Stimulated activated CD4-positive, alpha-beta T cell treated with anti-CD3 and anti-CD28 coated beads, Interleukin-1b, Interleukin-23, amount 100 ng/mL, for 24 hours (primary cell): Measurements from ENCODE around the gene FGD4.

ENCODE experiments used
- DNase-seq, 4 experiments: peaks; one replicate each; pipeline ENCODE4 v3.0.0-alpha.2; 2020; ENCODE audit warnings: low read depth in 4 of 4, low spot score in 1 of 4

The FGD4 gene

DNA sequence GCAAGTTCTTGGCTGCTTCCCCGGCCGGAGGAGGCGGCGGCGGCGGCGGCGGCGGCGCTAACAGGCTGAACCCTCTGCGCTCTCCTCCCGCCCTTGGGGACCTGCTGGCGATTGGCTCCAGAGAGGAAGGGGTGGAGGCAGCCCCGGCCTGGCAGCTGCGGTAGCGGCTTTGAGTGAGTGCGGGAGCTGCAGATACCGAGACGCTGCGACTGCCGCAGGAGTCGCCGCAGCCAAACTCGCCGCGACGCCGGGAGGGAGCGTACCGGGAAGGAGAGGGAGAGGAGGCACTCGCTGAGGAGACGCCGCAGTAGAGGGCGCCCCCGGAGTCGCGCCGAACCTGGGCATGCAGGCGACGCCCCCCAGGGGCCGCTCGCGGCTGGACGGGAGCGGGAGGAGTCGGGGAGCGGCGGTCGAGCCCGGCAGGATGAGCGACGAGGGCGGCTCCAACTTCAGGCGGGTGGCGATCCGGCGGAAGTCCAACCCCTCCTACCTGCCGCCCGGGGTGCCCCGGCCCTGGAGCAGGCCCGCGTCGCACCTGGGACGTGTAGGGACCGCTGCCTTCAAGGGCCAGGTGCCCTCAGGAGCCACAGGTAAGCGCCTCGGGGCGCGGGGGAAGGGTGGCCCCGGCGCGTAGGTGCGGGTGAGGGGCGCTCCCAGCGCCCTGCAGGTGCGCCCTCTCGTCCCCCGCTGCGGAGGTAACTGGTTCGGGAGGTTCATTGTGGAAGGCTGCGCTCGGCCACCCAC, at the start of gene FGD4:
TSS of gene FGD4 (plus strand) at position 189 of the 744 bp plus-strand sequence.
- peak in 3 of 4 experiments; percentile 15 to 49 (median 27) for DNase-seq

GRCh38 chr12:32353540-32353939, 45.8 kb upstream of the FGD4 start:
- DNase-seq, result no peak

GRCh38 chr12:32357601-32358249, 41.6 kb upstream of the FGD4 start:
- no peak for DNase-seq

DNA sequence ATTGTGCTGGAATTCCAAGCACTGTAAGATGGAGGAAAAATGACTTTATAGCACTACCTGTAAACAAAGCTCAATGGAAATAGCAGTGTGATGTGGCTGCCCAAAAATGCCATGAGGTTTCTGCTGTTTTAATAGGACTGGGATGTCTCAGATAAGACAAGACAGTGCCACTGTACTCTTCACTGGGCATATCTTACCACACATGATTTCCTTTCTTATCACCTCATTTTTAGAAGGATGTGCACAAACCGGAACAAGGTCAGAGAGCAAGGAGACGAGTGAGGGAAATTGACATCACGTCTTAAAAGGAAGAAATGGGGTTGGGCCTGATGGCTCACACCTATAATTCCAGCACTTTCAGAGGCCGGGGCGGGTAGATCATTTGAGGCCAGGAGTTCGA, 38.4 kb upstream of the FGD4 start:
- DNase-seq, result no peak

DNA sequence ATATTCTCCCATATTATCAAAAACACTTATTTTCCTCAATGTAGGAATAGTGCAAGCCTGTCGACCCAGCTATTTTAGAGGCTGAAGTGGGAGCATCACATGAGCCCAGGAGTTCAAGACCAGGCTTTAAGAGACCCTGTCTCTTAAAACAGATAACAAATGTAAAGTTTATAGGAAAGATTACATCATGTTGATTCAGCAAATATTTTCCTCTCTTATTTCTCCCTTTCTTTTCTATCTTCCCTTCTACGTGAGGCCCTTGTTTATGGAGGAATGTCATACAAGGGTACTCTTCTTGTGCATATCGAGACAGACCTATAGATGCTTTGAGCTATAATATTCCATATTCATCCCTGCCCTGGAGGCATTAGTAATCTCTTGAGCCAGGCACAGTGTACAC, 36.5 kb upstream of the FGD4 start:
- DNase-seq, result no peak

GRCh38 chr12:32365473-32366064, 33.8 kb upstream of the FGD4 start:
- DNase-seq, result peak in 2 of 4 experiments; percentile 3 to 4

- DNase-seq, result no peak
These were observed 32.6 kb upstream of the FGD4 start for GRCh38 chr12:32366714-32367113.

DNA sequence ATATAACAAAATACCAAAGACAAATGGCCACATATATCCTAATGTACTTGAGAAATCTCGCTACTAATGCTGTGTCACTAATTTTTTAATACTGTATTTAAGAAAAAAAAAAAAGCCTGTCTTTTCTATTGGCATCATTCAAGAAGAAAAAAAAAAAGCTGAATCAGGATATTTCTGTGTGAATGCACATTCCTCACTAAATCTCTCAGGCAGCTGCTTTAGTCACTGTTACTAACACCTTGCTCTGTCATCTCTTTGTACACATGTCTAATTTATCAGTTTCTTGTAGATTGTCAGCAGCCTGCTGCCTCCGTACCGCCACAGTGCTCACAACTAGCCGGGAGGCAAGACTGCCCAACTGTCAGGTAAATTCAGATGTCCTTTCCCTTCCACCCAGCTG, 32.0 kb upstream of the FGD4 start:
- DNase-seq, result no peak

DNA sequence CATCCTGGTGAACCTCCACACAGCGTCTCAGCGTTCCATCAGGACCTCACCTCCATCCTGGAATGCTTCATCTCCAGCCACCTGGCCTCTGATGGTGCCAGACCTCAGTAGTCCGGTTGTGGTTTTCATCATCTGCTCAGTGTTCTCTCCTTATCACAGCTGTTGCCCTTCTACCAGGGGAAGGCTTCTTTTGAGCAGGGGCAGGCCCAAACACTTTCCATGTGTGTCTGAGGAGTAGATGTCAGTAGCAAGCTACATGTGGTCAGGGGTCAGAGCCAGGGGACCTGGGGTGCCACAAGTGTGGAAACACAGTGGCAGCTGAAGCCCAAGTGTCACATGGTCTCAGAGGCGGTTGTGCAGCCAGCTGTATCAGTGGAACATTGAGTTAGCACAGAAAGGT, 30.2 kb upstream of the FGD4 start:
- DNase-seq, result no peak

DNA sequence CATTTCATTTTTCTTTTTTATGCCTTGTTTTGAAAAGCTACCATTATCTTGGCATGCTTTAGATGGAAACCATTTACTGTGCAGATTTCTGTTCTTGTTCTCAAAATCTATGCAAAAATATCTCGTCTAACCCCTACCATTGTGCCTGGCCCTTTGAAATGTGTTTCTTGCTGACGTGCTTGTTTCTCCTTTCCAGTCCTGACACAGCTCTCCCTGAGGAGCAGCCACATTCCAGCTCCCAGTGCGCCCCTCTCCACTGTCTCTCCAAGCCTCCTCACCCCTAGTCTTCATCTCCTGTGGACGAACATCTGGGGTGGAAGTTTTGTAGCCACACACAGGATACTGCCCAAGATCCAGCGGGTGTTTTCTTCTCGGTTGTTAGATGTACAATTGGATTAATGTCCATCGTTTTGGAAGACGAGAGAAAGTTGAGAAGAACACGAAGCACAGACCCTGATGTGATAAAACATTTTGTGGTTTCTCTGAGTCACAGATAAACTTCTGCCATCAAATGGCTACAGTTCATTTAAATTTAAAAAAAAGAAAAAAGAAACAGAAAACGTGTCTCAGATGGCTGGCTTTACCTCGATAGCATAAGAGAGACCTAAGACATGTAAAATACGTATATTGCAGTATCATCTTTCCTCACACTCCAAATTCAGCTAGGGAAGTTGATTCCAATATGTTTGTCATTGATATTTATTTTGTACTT, 21.9 kb upstream of the FGD4 start:
- no peak for DNase-seq

DNA sequence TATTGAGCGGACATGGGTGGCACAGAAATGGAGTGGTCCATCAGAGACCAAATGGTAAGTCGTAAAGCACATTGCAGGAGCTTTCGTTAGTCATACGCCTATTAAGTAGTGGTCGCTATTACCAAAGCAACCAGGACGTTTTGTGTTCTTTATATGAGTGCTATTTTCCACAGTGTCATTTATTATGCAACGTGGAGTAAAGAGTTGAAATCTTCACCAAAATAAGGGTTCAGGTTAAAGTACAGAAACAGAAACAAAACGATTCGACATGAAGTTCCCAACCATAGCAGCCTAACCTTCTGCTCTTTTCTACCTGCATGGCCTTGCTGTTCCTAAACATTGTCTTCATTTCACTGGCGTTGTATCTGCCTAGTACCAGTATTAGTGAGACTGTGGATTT, 20.1 kb upstream of the FGD4 start:
- no peak for DNase-seq

GRCh38 chr12:32379667-32380066, 19.7 kb upstream of the FGD4 start:
- DNase-seq, result no peak

GRCh38 chr12:32382226-32382625, 17.1 kb upstream of the FGD4 start:
- no peak for DNase-seq

GRCh38 chr12:32390572-32391219, 8.7 kb upstream of the FGD4 start:
- DNase-seq, result peak in 1 of 4 experiments; percentile 7

GRCh38 chr12:32395026-32395425, 4.3 kb upstream of the FGD4 start:
- DNase-seq, result no peak

GRCh38 chr12:32397696-32398095, 1.7 kb upstream of the FGD4 start:
- DNase-seq, result no peak

DNA sequence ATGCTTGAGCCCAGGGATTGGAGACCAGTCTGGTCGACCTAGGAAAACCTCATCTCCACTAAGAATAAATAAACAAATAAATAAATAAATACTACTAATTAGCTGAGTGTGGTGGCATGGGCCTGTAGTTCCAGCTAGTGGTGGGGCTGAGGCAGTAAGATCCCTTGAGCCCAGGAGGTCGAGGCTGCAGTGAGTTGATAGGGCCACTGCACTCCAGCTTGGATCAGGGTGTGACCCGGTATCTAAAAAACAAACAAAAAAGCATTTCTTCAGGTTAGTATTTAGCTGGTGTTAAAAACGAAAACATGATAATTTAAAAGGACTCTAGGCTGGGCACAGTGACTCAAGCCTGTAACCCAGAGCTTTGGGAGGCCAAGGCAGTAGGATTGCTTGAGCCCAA, 1.2 kb upstream of the FGD4 start:
- DNase-seq, result no peak

DNA sequence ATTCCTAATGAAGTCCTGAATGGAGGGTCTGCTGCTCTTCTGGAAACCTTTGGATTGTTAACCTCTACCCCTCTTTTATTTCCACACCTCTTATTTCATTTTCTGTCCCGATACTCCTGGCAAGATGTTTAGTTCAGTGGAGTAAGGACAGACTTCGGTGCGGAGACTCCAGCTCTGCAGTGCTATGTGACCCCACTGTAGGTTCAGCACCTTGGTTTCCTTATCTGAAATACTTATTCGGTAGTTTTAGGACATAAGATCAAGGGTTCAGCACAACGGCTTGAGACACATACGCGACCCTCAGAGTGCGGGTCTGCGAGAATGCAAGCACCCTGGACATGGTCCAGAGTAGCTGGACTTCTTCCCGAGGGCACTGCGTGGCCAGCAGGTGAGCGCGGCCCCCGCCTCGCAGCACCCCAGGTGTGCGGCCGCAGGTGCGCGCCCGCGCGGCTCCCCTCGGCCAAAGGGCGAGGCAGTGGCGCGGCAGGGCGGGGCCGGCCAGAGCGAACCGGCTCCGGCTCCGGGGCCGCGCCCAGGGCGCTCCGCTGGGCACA, 465 bp upstream of the FGD4 start:
- no peak for DNase-seq

- DNase-seq, result no peak
These were observed 835 bp downstream of the FGD4 start for GRCh38 chr12:32400114-32400672.

GRCh38 chr12:32400866-32401265, 1.5 kb downstream of the FGD4 start:
- no peak for DNase-seq

- no peak for DNase-seq
These were observed 2.8 kb downstream of the FGD4 start for GRCh38 chr12:32402170-32402569.
